DND-41 (cell line): Measurements from ENCODE around the gene SETBP1.

Experiments
- CTCF ChIP-seq: IDR thresholded peaks from 2 replicates; pipeline ENCODE4 v1.5.1; 2012; ENCODE audit warnings: borderline replicate concordance, low read length, moderate library complexity, mild to moderate bottlenecking; ENCODE audit not compliant: poor library complexity, severe bottlenecking; ENCODE audit errors: extremely low read depth
- EZH2 ChIP-seq: IDR thresholded peaks from 3 replicates; pipeline ENCODE4 v1.6.1; 2012; ENCODE audit warnings: borderline replicate concordance, low read depth, mild to moderate bottlenecking, moderate library complexity, low read length, inconsistent platforms; ENCODE audit not compliant: severe bottlenecking

DNA sequence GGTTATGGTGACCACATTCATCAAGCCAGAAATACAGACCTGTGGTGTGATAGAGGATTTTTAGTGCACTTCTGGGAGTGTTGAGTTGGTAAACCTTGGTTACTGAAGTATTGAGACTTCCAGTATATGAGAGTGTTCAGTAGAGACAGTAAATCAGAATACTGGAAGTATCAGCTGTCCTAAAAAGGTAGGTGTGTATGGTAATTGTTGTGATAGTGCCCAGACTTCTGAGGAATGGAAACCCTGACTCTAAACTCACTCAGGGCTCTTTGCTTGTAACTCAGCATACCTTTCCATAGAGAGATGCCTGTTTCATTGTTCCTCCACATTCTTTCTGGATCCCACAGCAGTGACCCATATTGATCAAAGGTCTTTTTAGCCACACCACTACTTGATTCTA lies 217.1 kb downstream of the SETBP1 start:
- TF ChIP-seq CTCF (no peak), EZH2 (no peak)
